ENCODE data around the gene ST6GALNAC6. TPM values are rescaled to one million over a fixed set of nuclear protein-coding genes. Genes with fewer than 3 reads are reported as not detected.

The ST6GALNAC6 gene
- total RNA-seq, 1 experiment from 2014 or later = 24.5 TPM

- intact Hi-C loops (cut with micrococcal nuclease) = loop anchor here (2.0 to 5.0 kb wide), 3 partner anchors 115 to 355 kb away; partner anchors contain the start of genes CDK9 and FPGS
- H3K27me3 ChIP-seq (ENCODE audit: insufficient read depth, low read length) = no peaks in the 10 kb centered on the region
- H2AFZ ChIP-seq (ENCODE audit: low read depth, low read length, poor library complexity, severe bottlenecking) = no peak overlapping the region
- H4K20me1 ChIP-seq (ENCODE audit: insufficient read depth) = no peaks in the 10 kb centered on the region
- no peaks in the 10 kb centered on the region for H3K9me3 ChIP-seq (ENCODE audit: control insufficient read depth in 1 of 2, insufficient read depth in 1 of 2, low read depth in 1 of 2, low read length in 2 of 2)
- H3K9me2 ChIP-seq (ENCODE audit: insufficient read depth) = no peaks in the 10 kb centered on the region
- ChIA-PET POLR2A (interaction anchor here (0.9 to 1.2 kb wide), 6 partner anchors 9 to 147 kb away, joined by 3 to 4 read pairs (median 4); no protein-coding TSS in a partner anchor), CTCF (interaction anchor here (0.9 to 1.7 kb wide), 4 partner anchors 12 to 196 kb away, joined by 3 to 8 read pairs (median 3); partner anchors contain the start of genes AK1 and TOR2A), RAD21 (ENCODE audit: low non-redundant PET in 1 of 2, low total read pairs in 2 of 2, uncharacterized antibody in 2 of 2, unreplicated experiment in 2 of 2) (interaction anchor here in 1 of 2 experiments (0.6 to 1.0 kb wide), 2 partner anchors 8 to 48 kb away, joined by 3 to 5 read pairs; no protein-coding TSS in a partner anchor)
- H3K9ac ChIP-seq (ENCODE audit: low read length) = peak overlapping the region; percentile 68
- peaks cover 52 to 73% of the 10 kb centered on the region in 2 experiments for H3K4me1 ChIP-seq (ENCODE audit: control insufficient read depth in 1 of 2, insufficient read depth in 2 of 2, low read length in 2 of 2)
- ATAC-seq (no peak), DNase-seq (ENCODE audit: low read depth, low spot score) (no peak)
- H3K4me2 ChIP-seq (ENCODE audit: low read length) = peak overlapping the region; percentile 79
- peak overlapping the region; percentile 96 for H3K27ac ChIP-seq (ENCODE audit: low read depth, low read length)
- peak overlapping the region in 1 of 2 experiments; percentile 85; a peak in 1 of 4 replicates for H3K4me3 ChIP-seq (replicated peaks in 1 of 2; ENCODE audit: low read depth in 1 of 2, low read length in 2 of 2)
- peaks cover 0 to 7% of the 10 kb centered on the region in 2 experiments; a peak in 2 of 4 replicates for H3K36me3 ChIP-seq (ENCODE audit: control insufficient read depth in 1 of 2, insufficient read depth in 2 of 2, low read length in 2 of 2)
- TF ChIP-seq JUND (IDR thresholded peaks at IDR 0.05) (no peak), ELF1 (IDR thresholded peaks at IDR 0.05; ENCODE audit: borderline replicate concordance, low read depth) (no peak), REST (IDR thresholded peaks at IDR 0.05; ENCODE audit: low read depth) (no peak), ATF3 (IDR thresholded peaks at IDR 0.05) (no peak), TCF7L2 (IDR thresholded peaks at IDR 0.05; ENCODE audit: borderline replicate concordance, extremely low read depth, insufficient read depth, insufficient read length) (no peak), SRF (IDR thresholded peaks at IDR 0.05; ENCODE audit: low read depth) (no peak), MAX (IDR thresholded peaks at IDR 0.05) (no peak), CTCF (IDR thresholded peaks at IDR 0.05 in 2 of 3, conservative IDR thresholded peaks at IDR 0.05 in 1 of 3; ENCODE audit: borderline replicate concordance in 1 of 3, insufficient read depth in 1 of 3, low read depth in 2 of 3, low read length in 2 of 3) (no peak), ZNF274 (IDR thresholded peaks at IDR 0.05; ENCODE audit: low read depth, low read length) (no peak)
- BruUV-seq (replicated peaks) = TSS peak; percentile 97
- peaks cover 16% of the 10 kb centered on the region for H3K79me2 ChIP-seq (ENCODE audit: insufficient read depth, low read length)
These were observed 18.2 kb upstream of the ST6GALNAC6 start for GRCh38 chr9:127917603-127918002.
